Measurements from ENCODE around the gene COL4A3. TPM values are rescaled to one million over a fixed set of nuclear protein-coding genes. Genes with fewer than 3 reads are reported as not detected.

Gene COL4A3
- total RNA-seq, 6 experiments from 2014 or later = not detected

- Mint-ChIP-seq H3K27ac (no peak overlapping the region), H3K4me3 (no peak overlapping the region), H3K27me3 (ENCODE audit: insufficient read depth) (peaks cover 2% of the 10 kb centered on the region; the same call in 1 of the 2 replicates), H3K36me3 (ENCODE audit: low read depth) (no peaks in the 10 kb centered on the region), H3K4me1 (ENCODE audit: low read depth) (peaks cover 34% of the 10 kb centered on the region), H3K9me3 (no peaks in the 10 kb centered on the region)
- TF ChIP-seq CTCF (IDR thresholded peaks at IDR 0.05) = no peak
- DNase-seq = no peak
Observed at GRCh38 chr2:227186751-227187150, 22.3 kb downstream of the COL4A3 start.

DNA sequence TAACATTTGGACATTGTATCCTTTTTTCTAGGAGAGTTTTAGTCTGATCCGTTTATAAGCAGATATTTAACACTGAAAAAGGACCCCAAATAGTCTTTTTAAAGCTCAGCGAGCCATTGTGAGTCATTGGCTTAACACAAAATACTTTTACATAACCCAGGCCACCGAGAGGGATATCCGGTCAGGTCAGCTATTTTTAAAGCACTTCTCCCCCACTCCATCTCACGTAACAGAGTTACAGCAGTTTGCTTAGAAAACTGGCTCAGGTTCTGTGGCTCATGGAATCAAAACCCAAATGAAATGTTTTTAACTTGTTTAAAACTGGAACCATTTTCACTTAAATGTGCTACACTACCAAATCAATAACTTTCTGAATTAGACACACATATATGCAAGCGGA, 23.9 kb downstream of the COL4A3 start:
- peak overlapping the region; percentile 39; the same call in 1 of the 2 replicates for H3K4me3 Mint-ChIP-seq
- H3K36me3 Mint-ChIP-seq (ENCODE audit: low read depth) = no peaks in the 10 kb centered on the region
- H3K27me3 Mint-ChIP-seq (ENCODE audit: insufficient read depth) = peaks cover 2% of the 10 kb centered on the region; the same call in 1 of the 2 replicates
- peaks cover 42% of the 10 kb centered on the region for H3K4me1 Mint-ChIP-seq (ENCODE audit: low read depth)
- DNase-seq = peak; percentile 33
- H3K9me3 Mint-ChIP-seq = no peaks in the 10 kb centered on the region
- no peak for TF ChIP-seq CTCF (IDR thresholded peaks at IDR 0.05)
- peak overlapping the region; percentile 37 for H3K27ac Mint-ChIP-seq

GRCh38 chr2:227191367-227191766, 26.9 kb downstream of the COL4A3 start:
- no peak for DNase-seq
- Mint-ChIP-seq H3K36me3 (ENCODE audit: low read depth) (no peaks in the 10 kb centered on the region), H3K9me3 (no peaks in the 10 kb centered on the region), H3K27ac (no peak overlapping the region), H3K4me3 (no peak overlapping the region), H3K27me3 (ENCODE audit: insufficient read depth) (no peaks in the 10 kb centered on the region; the same call in 1 of the 2 replicates), H3K4me1 (ENCODE audit: low read depth) (peaks cover 42% of the 10 kb centered on the region)
- no peak for TF ChIP-seq CTCF (IDR thresholded peaks at IDR 0.05)

- no peak overlapping the region for H3K27ac Mint-ChIP-seq
- H3K4me3 Mint-ChIP-seq = no peak overlapping the region
- DNase-seq = no peak
- H3K36me3 Mint-ChIP-seq (ENCODE audit: low read depth) = no peaks in the 10 kb centered on the region
- no peak for TF ChIP-seq CTCF (IDR thresholded peaks at IDR 0.05)
- no peaks in the 10 kb centered on the region for H3K9me3 Mint-ChIP-seq
- no peaks in the 10 kb centered on the region; the same call in 1 of the 2 replicates for H3K27me3 Mint-ChIP-seq (ENCODE audit: insufficient read depth)
- H3K4me1 Mint-ChIP-seq (ENCODE audit: low read depth) = peaks cover 40% of the 10 kb centered on the region
Observed at GRCh38 chr2:227192491-227192890, 28.1 kb downstream of the COL4A3 start.

GRCh38 chr2:227194219-227194618, 29.8 kb downstream of the COL4A3 start:
- Mint-ChIP-seq H3K4me1 (ENCODE audit: low read depth) (peaks cover 23% of the 10 kb centered on the region), H3K4me3 (no peak overlapping the region), H3K36me3 (ENCODE audit: low read depth) (no peaks in the 10 kb centered on the region), H3K27ac (no peak overlapping the region), H3K9me3 (no peaks in the 10 kb centered on the region), H3K27me3 (ENCODE audit: insufficient read depth) (no peaks in the 10 kb centered on the region; the same call in none of the 2 replicates)
- no peak for TF ChIP-seq CTCF (IDR thresholded peaks at IDR 0.05)
- no peak for DNase-seq

- no peaks in the 10 kb centered on the region for H3K4me1 Mint-ChIP-seq (ENCODE audit: low read depth)
- peaks cover 3% of the 10 kb centered on the region; the same call in 1 of the 2 replicates for H3K27me3 Mint-ChIP-seq (ENCODE audit: insufficient read depth)
- no peak overlapping the region for H3K27ac Mint-ChIP-seq
- no peaks in the 10 kb centered on the region for H3K36me3 Mint-ChIP-seq (ENCODE audit: low read depth)
- H3K9me3 Mint-ChIP-seq = no peaks in the 10 kb centered on the region
- no peak for TF ChIP-seq CTCF (IDR thresholded peaks at IDR 0.05)
- DNase-seq = no peak
- H3K4me3 Mint-ChIP-seq = no peak overlapping the region
Observed at GRCh38 chr2:227198866-227199265, 34.4 kb downstream of the COL4A3 start.

Data from HFFc6 (cell line).